Sigmoid colon (tissue), 4 donors: ENCODE data around the gene CDC37L1.

ENCODE experiments used
- CTCF ChIP-seq, 4 experiments: fragments of 450-650 bp in 3 of 4; fragments of 200-600 bp in 1 of 4; IDR thresholded peaks; one replicate each; pipeline ENCODE4 v1.5.1; 2016 to 2019; ENCODE audit warnings: antibody characterized with exemption in 4 of 4, mild to moderate bottlenecking in 3 of 4, moderate library complexity in 2 of 4
- POLR2A ChIP-seq, 2 donors: fragments of 450-650 bp; IDR thresholded peaks; one replicate each; pipeline ENCODE4 v1.6.1; 2016; ENCODE audit warnings: antibody characterized with exemption in 2 of 2, mild to moderate bottlenecking in 2 of 2, moderate library complexity in 2 of 2
- POLR2AphosphoS5 ChIP-seq, 4 donors: sonication (generic); formaldehyde crosslinking; IDR thresholded peaks; one replicate each; pipeline ENCODE4 v1.6.1; 2017; ENCODE audit warnings: antibody characterized with exemption in 4 of 4

- TF ChIP-seq POLR2AphosphoS5 (IDR thresholded peaks at IDR 0.05) (no peak), CTCF (IDR thresholded peaks at IDR 0.05) (no peak), POLR2A (IDR thresholded peaks at IDR 0.05) (no peak)
Measured at GRCh38 chr9:4689687-4690104, 10.3 kb downstream of the CDC37L1 start.
